Measurements from ENCODE around the gene KSR2. TPM values are rescaled to one million over a fixed set of nuclear protein-coding genes. Genes with fewer than 3 reads are reported as not detected.

The KSR2 gene
- total and polyA plus RNA-seq, 2 of the 4 experiments (the other 2 are of a cell fraction), result not detected

GRCh38 chr12:117998719-117999118 is 29.9 kb upstream of the KSR2 start:
- Histone ChIP-seq H2BK120ac (ENCODE audit: low read depth, low read length) (no peak overlapping the region), H3K4me3 (ENCODE audit: insufficient read depth, low read depth, low read length) (no peak overlapping the region), H2BK5ac (ENCODE audit: low read depth, low read length, poor library complexity, severe bottlenecking) (no peak overlapping the region), H2BK20ac (ENCODE audit: low read depth, low read length) (no peak overlapping the region), H2BK15ac (ENCODE audit: low read depth, low read length) (no peak overlapping the region), H3K27ac (ENCODE audit: insufficient read depth, low read length) (no peak overlapping the region), H3K4ac (ENCODE audit: low read depth, low read length) (no peak overlapping the region), H3K9me3 (ENCODE audit: control insufficient read depth, insufficient read depth, low read length) (no peaks in the 10 kb centered on the region), H4K20me1 (ENCODE audit: insufficient read depth, low read length) (no peaks in the 10 kb centered on the region), H3K14ac (replicated peaks; ENCODE audit: low read depth, low read length) (no peak overlapping the region), H2AK9ac (replicated peaks; ENCODE audit: low read depth, low read length, poor library complexity) (no peak overlapping the region), H3K9ac (ENCODE audit: low read depth, low read length) (no peak overlapping the region), H2AK5ac (ENCODE audit: low read depth, low read length) (no peak overlapping the region), H3K9me1 (ENCODE audit: insufficient read depth, low read length) (no peaks in the 10 kb centered on the region), H3K23ac (ENCODE audit: low read depth, low read length) (no peak overlapping the region), H3K56ac (ENCODE audit: extremely low read depth, insufficient read depth, low read length) (no peak overlapping the region), H3K27me3 (ENCODE audit: control insufficient read depth, insufficient read depth, low read length) (no peaks in the 10 kb centered on the region), H4K8ac (ENCODE audit: low read depth in 2 of 2, low read length in 2 of 2) (no peak overlapping the region), H2AFZ (replicated peaks; ENCODE audit: low read length, poor library complexity) (no peak overlapping the region), H3K36me3 (ENCODE audit: control insufficient read depth, insufficient read depth, low read length) (no peaks in the 10 kb centered on the region), H3K79me1 (ENCODE audit: low read depth in 1 of 2, low read length in 2 of 2) (no peaks in the 10 kb centered on the region), H4K5ac (ENCODE audit: low read depth, low read length) (no peak overlapping the region), H4K91ac (ENCODE audit: insufficient read depth, low read depth, low read length) (no peak overlapping the region), H3K18ac (ENCODE audit: low read depth, low read length) (no peak overlapping the region), H3K4me1 (ENCODE audit: control insufficient read depth, insufficient read depth, low read length) (no peaks in the 10 kb centered on the region), H3K4me2 (ENCODE audit: low read depth, low read length) (no peak overlapping the region)
- TF ChIP-seq, protein P1, sequence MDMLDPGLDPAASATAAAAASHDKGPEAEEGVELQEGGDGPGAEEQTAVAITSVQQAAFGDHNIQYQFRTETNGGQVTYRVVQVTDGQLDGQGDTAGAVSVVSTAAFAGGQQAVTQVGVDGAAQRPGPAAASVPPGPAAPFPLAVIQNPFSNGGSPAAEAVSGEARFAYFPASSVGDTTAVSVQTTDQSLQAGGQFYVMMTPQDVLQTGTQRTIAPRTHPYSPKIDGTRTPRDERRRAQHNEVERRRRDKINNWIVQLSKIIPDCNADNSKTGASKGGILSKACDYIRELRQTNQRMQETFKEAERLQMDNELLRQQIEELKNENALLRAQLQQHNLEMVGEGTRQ (IDR thresholded peaks at IDR 0.05; ENCODE audit: low read depth, low read length), result no peak
- TF ChIP-seq RAD21 (IDR thresholded peaks at IDR 0.05; ENCODE audit: low read length) (no peak), CTCF (conservative IDR thresholded peaks at IDR 0.05; ENCODE audit: low read depth, low read length) (no peak), BHLHE40 (IDR thresholded peaks at IDR 0.05; ENCODE audit: low read depth, low read length) (no peak), POLR2A (IDR thresholded peaks at IDR 0.05; ENCODE audit: low read depth, low read length) (no peak), RCOR1 (IDR thresholded peaks at IDR 0.05; ENCODE audit: insufficient replicate concordance, low read length) (no peak), CHD1 (IDR thresholded peaks at IDR 0.05; ENCODE audit: low read depth, low read length) (no peak), ELK1 (IDR thresholded peaks at IDR 0.05; ENCODE audit: borderline replicate concordance, low read depth, low read length) (no peak), MAZ (IDR thresholded peaks at IDR 0.05; ENCODE audit: borderline replicate concordance, low read depth, low read length) (no peak), SMC3 (IDR thresholded peaks at IDR 0.05; ENCODE audit: low read depth, low read length) (no peak), NFE2L2 (IDR thresholded peaks at IDR 0.05; ENCODE audit: low read depth, low read length) (no peak), FOS (IDR thresholded peaks at IDR 0.05; ENCODE audit: low read depth, low read length) (no peak)
- intact Hi-C loops (cut with micrococcal nuclease), result no loop called here
- WGBS, 2 experiments (ENCODE audit: extremely low coverage in 2 of 2, insufficient read length in 1 of 2), result no CpG with 5 or more reads among the region's 2 CpGs
- ChIA-PET POLR2A (ENCODE audit: unreplicated experiment) (no interaction called here), CTCF (no interaction called here)
- no peak for ATAC-seq (ENCODE audit: low read depth)
- no TSS peak for BruUV-seq (replicated peaks)
- no peak for DNase-seq
- dilution Hi-C loops (cut with HindIII; ENCODE audit: low sequenced_read_pairs, unreplicated experiment), result no loop called here
- in situ Hi-C loops (cut with MboI; ENCODE audit: low sequenced_read_pairs), result no loop called here

Data from IMR-90 (cell line).